Measurements from ENCODE around the gene VWC2L. TPM values are rescaled to one million over a fixed set of nuclear protein-coding genes. Genes with fewer than 3 reads are reported as not detected.

VWC2L gene
- total RNA-seq, 1 experiment from 2014 or later, result not detected

- Mint-ChIP-seq H3K4me1 (ENCODE audit: insufficient read depth, unreplicated experiment) (no peaks in the 10 kb centered on the region), H3K9me3 (ENCODE audit: unreplicated experiment) (no peaks in the 10 kb centered on the region), H3K27me3 (ENCODE audit: insufficient read depth, unreplicated experiment) (no peaks in the 10 kb centered on the region), H3K27ac (ENCODE audit: low read depth, unreplicated experiment) (no peak overlapping the region), H3K4me3 (ENCODE audit: unreplicated experiment) (no peak overlapping the region), H3K36me3 (ENCODE audit: insufficient read depth, unreplicated experiment) (no peaks in the 10 kb centered on the region)
- DNase-seq (ENCODE audit: unreplicated experiment), result no peak
- BruUV-seq (replicated peaks), result no TSS peak
- POLR2A ChIA-PET, result interaction anchor here (0.7 kb wide), 1 partner anchor 33 kb away, joined by 3 read pairs; no protein-coding TSS in a partner anchor
- CTCF ChIA-PET, result interaction anchor here (0.6 to 1.1 kb wide), 3 partner anchors 9 to 544 kb away, joined by 3 to 4 read pairs (median 4); no protein-coding TSS in a partner anchor
- TF ChIP-seq, protein P1, sequence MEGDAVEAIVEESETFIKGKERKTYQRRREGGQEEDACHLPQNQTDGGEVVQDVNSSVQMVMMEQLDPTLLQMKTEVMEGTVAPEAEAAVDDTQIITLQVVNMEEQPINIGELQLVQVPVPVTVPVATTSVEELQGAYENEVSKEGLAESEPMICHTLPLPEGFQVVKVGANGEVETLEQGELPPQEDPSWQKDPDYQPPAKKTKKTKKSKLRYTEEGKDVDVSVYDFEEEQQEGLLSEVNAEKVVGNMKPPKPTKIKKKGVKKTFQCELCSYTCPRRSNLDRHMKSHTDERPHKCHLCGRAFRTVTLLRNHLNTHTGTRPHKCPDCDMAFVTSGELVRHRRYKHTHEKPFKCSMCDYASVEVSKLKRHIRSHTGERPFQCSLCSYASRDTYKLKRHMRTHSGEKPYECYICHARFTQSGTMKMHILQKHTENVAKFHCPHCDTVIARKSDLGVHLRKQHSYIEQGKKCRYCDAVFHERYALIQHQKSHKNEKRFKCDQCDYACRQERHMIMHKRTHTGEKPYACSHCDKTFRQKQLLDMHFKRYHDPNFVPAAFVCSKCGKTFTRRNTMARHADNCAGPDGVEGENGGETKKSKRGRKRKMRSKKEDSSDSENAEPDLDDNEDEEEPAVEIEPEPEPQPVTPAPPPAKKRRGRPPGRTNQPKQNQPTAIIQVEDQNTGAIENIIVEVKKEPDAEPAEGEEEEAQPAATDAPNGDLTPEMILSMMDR (IDR thresholded peaks at IDR 0.05; ENCODE audit: unreplicated experiment), result no peak
- intact Hi-C loops (cut with micrococcal nuclease), result no loop called here
Observed at GRCh38 chr2:214451516-214452275, 40.8 kb downstream of the VWC2L start.

DNA sequence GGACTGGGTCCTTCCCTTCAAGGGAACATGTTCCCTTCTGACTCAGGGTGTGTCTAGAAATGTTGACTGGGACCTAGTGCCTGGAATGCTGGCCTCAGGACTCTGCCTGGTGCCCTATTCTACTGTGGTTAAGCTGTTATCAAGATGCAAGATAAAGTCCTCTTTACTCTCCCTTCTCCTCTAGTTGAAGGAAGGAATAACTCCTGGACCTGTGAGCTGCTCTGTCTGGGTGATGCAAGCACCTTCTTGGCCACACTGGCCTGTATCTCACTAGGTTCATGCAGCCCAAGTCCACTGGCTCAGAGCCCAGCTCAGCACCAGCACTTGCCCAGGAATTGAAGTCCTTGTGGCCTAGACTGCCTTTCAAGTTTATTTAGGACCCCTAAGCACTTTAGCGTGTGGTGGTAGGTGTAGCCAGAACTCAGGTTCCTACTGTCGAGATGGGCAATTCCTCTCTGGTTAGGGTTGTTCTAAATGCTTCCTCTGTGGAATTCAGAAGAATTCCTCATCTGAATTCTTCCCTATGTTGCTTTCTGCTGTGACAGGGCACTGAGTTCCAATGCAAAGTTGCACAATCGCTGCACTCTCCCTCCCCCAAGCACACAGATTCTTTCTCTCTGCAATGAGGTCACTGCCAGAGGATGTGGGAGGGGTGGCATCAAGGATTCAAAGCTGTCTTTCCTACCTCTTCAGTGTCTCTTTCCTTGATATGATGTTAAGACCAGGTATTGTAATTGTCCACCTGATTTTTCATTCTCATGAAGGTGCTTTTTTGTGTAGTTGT lies 54.7 kb downstream of the VWC2L start:
- intact Hi-C loops (cut with micrococcal nuclease), result no loop called here
- ChIA-PET POLR2A (interaction anchor here (0.7 to 0.9 kb wide), 2 partner anchors 17 to 460 kb away, joined by 3 read pairs; no protein-coding TSS in a partner anchor), CTCF (no interaction called here)
- Mint-ChIP-seq H3K36me3 (ENCODE audit: insufficient read depth, unreplicated experiment) (no peaks in the 10 kb centered on the region), H3K27ac (ENCODE audit: low read depth, unreplicated experiment) (peak overlapping the region; percentile 85), H3K4me3 (ENCODE audit: unreplicated experiment) (no peak overlapping the region), H3K27me3 (ENCODE audit: insufficient read depth, unreplicated experiment) (no peaks in the 10 kb centered on the region), H3K4me1 (ENCODE audit: insufficient read depth, unreplicated experiment) (peaks cover 16% of the 10 kb centered on the region), H3K9me3 (ENCODE audit: unreplicated experiment) (no peaks in the 10 kb centered on the region)
- TF ChIP-seq, protein P1 (IDR thresholded peaks at IDR 0.05; ENCODE audit: unreplicated experiment), result no peak
- DNase-seq (ENCODE audit: unreplicated experiment), result peak; percentile 68
- BruUV-seq (replicated peaks), result no TSS peak

DNA sequence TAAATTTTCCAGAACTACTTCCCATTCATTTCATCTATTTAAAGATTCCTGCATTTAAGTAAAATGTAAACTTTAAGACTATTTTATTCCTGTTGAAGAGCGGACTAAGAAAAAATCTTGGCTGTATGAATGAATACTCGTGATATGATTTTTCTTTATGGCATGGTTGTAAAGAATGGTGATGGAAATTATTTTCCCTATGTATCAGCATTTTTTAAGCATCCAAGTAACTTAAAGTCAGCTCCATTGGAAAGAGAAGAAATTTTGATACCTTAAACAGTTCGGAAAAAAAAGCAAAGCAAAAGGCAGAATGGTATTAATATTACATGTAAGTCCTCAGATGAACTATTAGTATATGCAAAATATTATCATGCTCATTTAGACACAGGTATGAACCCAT lies 58.9 kb downstream of the VWC2L start:
- ChIA-PET POLR2A (no interaction called here), CTCF (no interaction called here)
- Mint-ChIP-seq H3K4me3 (ENCODE audit: unreplicated experiment) (no peak overlapping the region), H3K9me3 (ENCODE audit: unreplicated experiment) (no peaks in the 10 kb centered on the region), H3K4me1 (ENCODE audit: insufficient read depth, unreplicated experiment) (peaks cover 14% of the 10 kb centered on the region), H3K36me3 (ENCODE audit: insufficient read depth, unreplicated experiment) (no peaks in the 10 kb centered on the region), H3K27ac (ENCODE audit: low read depth, unreplicated experiment) (no peak overlapping the region), H3K27me3 (ENCODE audit: insufficient read depth, unreplicated experiment) (no peaks in the 10 kb centered on the region)
- no TSS peak for BruUV-seq (replicated peaks)
- intact Hi-C loops (cut with micrococcal nuclease), result no loop called here
- TF ChIP-seq, protein P1 (IDR thresholded peaks at IDR 0.05; ENCODE audit: unreplicated experiment), result no peak
- no peak for DNase-seq (ENCODE audit: unreplicated experiment)

- CTCF ChIA-PET, result no interaction called here
- no peak for DNase-seq (ENCODE audit: unreplicated experiment)
- BruUV-seq (replicated peaks), result no TSS peak
- Mint-ChIP-seq H3K36me3 (ENCODE audit: insufficient read depth, unreplicated experiment) (no peaks in the 10 kb centered on the region), H3K4me3 (ENCODE audit: unreplicated experiment) (no peak overlapping the region), H3K4me1 (ENCODE audit: insufficient read depth, unreplicated experiment) (no peaks in the 10 kb centered on the region), H3K27me3 (ENCODE audit: insufficient read depth, unreplicated experiment) (no peaks in the 10 kb centered on the region), H3K27ac (ENCODE audit: low read depth, unreplicated experiment) (no peak overlapping the region), H3K9me3 (ENCODE audit: unreplicated experiment) (no peaks in the 10 kb centered on the region)
- intact Hi-C loops (cut with micrococcal nuclease), result no loop called here
- TF ChIP-seq, protein P1 (IDR thresholded peaks at IDR 0.05; ENCODE audit: unreplicated experiment), result no peak
- POLR2A ChIA-PET, result no interaction called here
Observed at GRCh38 chr2:214471382-214471781, 60.5 kb downstream of the VWC2L start.
